Ishikawa (cell line): ENCODE data around the gene SLC1A4.

Experiments used
- CREB1 ChIP-seq: IDR thresholded peaks from 2 replicates; pipeline ENCODE4 v1.6.1; 2012; ENCODE audit warnings: low read depth
- EGR1 ChIP-seq: IDR thresholded peaks from 2 replicates; pipeline ENCODE4 v1.6.1; 2012
- EP300 ChIP-seq: IDR thresholded peaks from 2 replicates; pipeline ENCODE4 v1.6.1; 2012; ENCODE audit warnings: borderline replicate concordance
- FOXM1 ChIP-seq: IDR thresholded peaks from 2 replicates; pipeline ENCODE4 v1.6.1; 2012; ENCODE audit warnings: low read depth, borderline replicate concordance
- MAX ChIP-seq: IDR thresholded peaks from 2 replicates; pipeline ENCODE4 v1.6.1; 2012
- RAD21 ChIP-seq: IDR thresholded peaks from 2 replicates; pipeline ENCODE4 v1.6.1; 2012; ENCODE audit warnings: low read depth
- REST ChIP-seq: IDR thresholded peaks from 2 replicates; pipeline ENCODE4 v1.6.1; 2012; ENCODE audit warnings: low read depth, mild to moderate bottlenecking
- TCF12 ChIP-seq: IDR thresholded peaks from 2 replicates; pipeline ENCODE4 v1.6.1; 2012; ENCODE audit warnings: low read depth
- TEAD4 ChIP-seq: IDR thresholded peaks from 2 replicates; pipeline ENCODE4 v1.6.1; 2012
- YY1 ChIP-seq: IDR thresholded peaks from 2 replicates; pipeline ENCODE4 v1.6.1; 2012; ENCODE audit warnings: low read depth

GRCh38 chr2:64978514-64979268 lies 10.5 kb upstream of the SLC1A4 start:
- TF ChIP-seq EGR1 (no peak), REST (no peak), EP300 (no peak), TCF12 (no peak), FOXM1 (no peak), MAX (no peak), CREB1 (no peak), YY1 (no peak), RAD21 (peak; percentile 32; the same call in 1 of the 2 replicates), TEAD4 (no peak)
